Activated CD8-positive, alpha-beta T cell treated with anti-CD3 and anti-CD28 coated beads for 36 hours (primary cell): ENCODE results near the gene FCHSD2. TPM values are rescaled to one million over a fixed set of nuclear protein-coding genes. Genes with fewer than 3 reads are reported as not detected.
"Not testable (repeated sequence)": the region's sequence is repeated elsewhere in the genome, so short reads cannot be mapped to it uniquely, and the experiment has no call there.

ENCODE experiments used
- ATAC-seq: fragments of 200-7000 bp; cut with Tn5 transposase; one replicate; pipeline ENCODE4 v1.10.0; 2021; ENCODE audit warnings: mild to moderate bottlenecking, moderate library complexity
- CTCF ChIA-PET: fragments of 350-600 bp; sonication (Branson Sonifier 250); formaldehyde crosslinking; loops from one replicate; lab custom pipeline; 2021; ENCODE audit warnings: antibody characterized with exemption; lab: Charles Lee
- POLR2A ChIA-PET: fragments of 350-600 bp; sonication (Branson Sonifier 250); formaldehyde crosslinking; loops from one replicate; lab custom pipeline; 2021; ENCODE audit warnings: antibody characterized with exemption; lab: Charles Lee
- DNase-seq: peaks from one replicate; pipeline ENCODE4 v3.0.0-alpha.2; 2020
- H3K27ac Mint-ChIP-seq: one replicate; pipeline ENCODE4 v1.8.0; 2021; ENCODE audit warnings: mild to moderate bottlenecking, mixed read lengths
- H3K27me3 Mint-ChIP-seq: one replicate; pipeline ENCODE4 v1.8.0; 2021; ENCODE audit warnings: mixed read lengths
- H3K36me3 Mint-ChIP-seq: one replicate; pipeline ENCODE4 v1.8.0; 2021; ENCODE audit warnings: low read depth, mixed read lengths
- H3K4me1 Mint-ChIP-seq: one replicate; pipeline ENCODE4 v1.8.0; 2021; ENCODE audit warnings: low read depth, mixed read lengths
- H3K4me3 Mint-ChIP-seq: one replicate; pipeline ENCODE4 v1.8.0; 2021; ENCODE audit warnings: mild to moderate bottlenecking, moderate library complexity, mixed read lengths
- H3K9me3 Mint-ChIP-seq: one replicate; pipeline ENCODE4 v1.8.0; 2021; ENCODE audit warnings: mixed read lengths
- CTCF ChIP-seq: fragments of 200-600 bp; IDR thresholded peaks from one replicate; pipeline ENCODE4 v1.8.0; 2022; ENCODE audit warnings: antibody characterized with exemption, mild to moderate bottlenecking
- intact Hi-C: fragments of 100-400 bp; cut with micrococcal nuclease; formaldehyde crosslinking; loops from one replicate; pipeline ENCODE4 v1.10.0; 2022
- total RNA-seq, 2 experiments: library from RNA; stranded (reverse); gene quantifications; one replicate each; pipeline ENCODE4 v1.2.3, GENCODE V29; 2021

Gene FCHSD2
- total RNA-seq, 2 experiments from 2014 or later, result 23.6 to 24.8 TPM

- CTCF ChIA-PET, result no interaction called here
- no peak for ATAC-seq
Measured at GRCh38 chr11:72912253-72912652, 229.9 kb downstream of the FCHSD2 start.

GRCh38 chr11:72909558-72910388 lies 232.3 kb downstream of the FCHSD2 start:
- intact Hi-C loops, H3K27me3 Mint-ChIP-seq, H3K4me1 Mint-ChIP-seq, POLR2A ChIA-PET, CTCF ChIA-PET, DNase-seq, ATAC-seq, H3K27ac Mint-ChIP-seq, H3K4me3 Mint-ChIP-seq: not testable (repeated sequence)
- Mint-ChIP-seq H3K9me3 (peaks cover 24% of the 10 kb centered on the region), H3K36me3 (peaks cover 36% of the 10 kb centered on the region)

More at GRCh38 chr11:72912253-72912652, 229.9 kb downstream of the FCHSD2 start:
- no peak for TF ChIP-seq CTCF
- H3K4me1 Mint-ChIP-seq, result no peaks in the 10 kb centered on the region
- no peak overlapping the region for H3K27ac Mint-ChIP-seq
- peaks cover 26% of the 10 kb centered on the region for H3K9me3 Mint-ChIP-seq
- H3K27me3 Mint-ChIP-seq, result no peaks in the 10 kb centered on the region
- intact Hi-C loops, result no loop called here
- H3K4me3 Mint-ChIP-seq, result no peak overlapping the region
- POLR2A ChIA-PET, result no interaction called here
- peaks cover 39% of the 10 kb centered on the region for H3K36me3 Mint-ChIP-seq
- no peak for DNase-seq

GRCh38 chr11:72908032-72908676 lies 234.0 kb downstream of the FCHSD2 start:
- TF ChIP-seq CTCF, result no peak
- CTCF ChIA-PET, result interaction anchor here (0.7 kb wide), 1 partner anchor 191 kb away, joined by 3 read pairs; no protein-coding TSS in a partner anchor
- no peaks in the 10 kb centered on the region for H3K27me3 Mint-ChIP-seq
- DNase-seq, result no peak
- POLR2A ChIA-PET, result no interaction called here
- H3K4me3 Mint-ChIP-seq, result no peak overlapping the region
- H3K27ac Mint-ChIP-seq, result no peak overlapping the region
- H3K36me3 Mint-ChIP-seq, result peaks cover 27% of the 10 kb centered on the region
- no peak for ATAC-seq
- peaks cover 21% of the 10 kb centered on the region for H3K9me3 Mint-ChIP-seq
- intact Hi-C loops, result no loop called here
- H3K4me1 Mint-ChIP-seq, result no peaks in the 10 kb centered on the region

- H3K27ac Mint-ChIP-seq, result no peak overlapping the region
- no peak overlapping the region for H3K4me3 Mint-ChIP-seq
- ChIA-PET CTCF (interaction anchor here (1.5 kb wide), 1 partner anchor 20 kb away, joined by 4 read pairs; no protein-coding TSS in a partner anchor), POLR2A (no interaction called here)
- TF ChIP-seq CTCF, result no peak
- intact Hi-C loops, result no loop called here
- DNase-seq (no peak), ATAC-seq (no peak)
- H3K36me3 Mint-ChIP-seq, result peaks cover 12% of the 10 kb centered on the region
- peaks cover 10% of the 10 kb centered on the region for H3K9me3 Mint-ChIP-seq
- H3K4me1 Mint-ChIP-seq, result no peaks in the 10 kb centered on the region
- H3K27me3 Mint-ChIP-seq, result no peaks in the 10 kb centered on the region
Measured at GRCh38 chr11:72904016-72904415, 238.1 kb downstream of the FCHSD2 start.

- no peak for DNase-seq
- H3K36me3 Mint-ChIP-seq, result no peaks in the 10 kb centered on the region
- no peaks in the 10 kb centered on the region for H3K27me3 Mint-ChIP-seq
- ChIA-PET CTCF (no interaction called here), POLR2A (no interaction called here)
- no peak overlapping the region for H3K4me3 Mint-ChIP-seq
- no peaks in the 10 kb centered on the region for H3K9me3 Mint-ChIP-seq
- ATAC-seq, result no peak
- H3K4me1 Mint-ChIP-seq, result no peaks in the 10 kb centered on the region
- intact Hi-C loops, result no loop called here
- no peak for TF ChIP-seq CTCF
- H3K27ac Mint-ChIP-seq, result no peak overlapping the region
Measured at GRCh38 chr11:72901374-72901773, 240.7 kb downstream of the FCHSD2 start.
